Astrocyte of the spinal cord (primary cell): ENCODE measurements around the gene MEPCE.

Experiments
- DNase-seq: peaks from one replicate; pipeline ENCODE4 v3.0.0; 2011; ENCODE audit warnings: low read depth, low spot score
- H3K4me3 ChIP-seq: 2 replicates; pipeline ENCODE4 v1.5.1; 2011; ENCODE audit warnings: low read depth, mild to moderate bottlenecking, low read length, moderate library complexity
- CTCF ChIP-seq: IDR thresholded peaks from 2 replicates; pipeline ENCODE4 v1.5.1; 2012; ENCODE audit warnings: low read depth, mild to moderate bottlenecking, low read length, inconsistent platforms
- in situ Hi-C: cut with HindIII; loops from 2 replicates; pipeline ENCODE4 v1.10.0; 2017; ENCODE audit warnings: low sequenced_read_pairs

Gene MEPCE

DNA sequence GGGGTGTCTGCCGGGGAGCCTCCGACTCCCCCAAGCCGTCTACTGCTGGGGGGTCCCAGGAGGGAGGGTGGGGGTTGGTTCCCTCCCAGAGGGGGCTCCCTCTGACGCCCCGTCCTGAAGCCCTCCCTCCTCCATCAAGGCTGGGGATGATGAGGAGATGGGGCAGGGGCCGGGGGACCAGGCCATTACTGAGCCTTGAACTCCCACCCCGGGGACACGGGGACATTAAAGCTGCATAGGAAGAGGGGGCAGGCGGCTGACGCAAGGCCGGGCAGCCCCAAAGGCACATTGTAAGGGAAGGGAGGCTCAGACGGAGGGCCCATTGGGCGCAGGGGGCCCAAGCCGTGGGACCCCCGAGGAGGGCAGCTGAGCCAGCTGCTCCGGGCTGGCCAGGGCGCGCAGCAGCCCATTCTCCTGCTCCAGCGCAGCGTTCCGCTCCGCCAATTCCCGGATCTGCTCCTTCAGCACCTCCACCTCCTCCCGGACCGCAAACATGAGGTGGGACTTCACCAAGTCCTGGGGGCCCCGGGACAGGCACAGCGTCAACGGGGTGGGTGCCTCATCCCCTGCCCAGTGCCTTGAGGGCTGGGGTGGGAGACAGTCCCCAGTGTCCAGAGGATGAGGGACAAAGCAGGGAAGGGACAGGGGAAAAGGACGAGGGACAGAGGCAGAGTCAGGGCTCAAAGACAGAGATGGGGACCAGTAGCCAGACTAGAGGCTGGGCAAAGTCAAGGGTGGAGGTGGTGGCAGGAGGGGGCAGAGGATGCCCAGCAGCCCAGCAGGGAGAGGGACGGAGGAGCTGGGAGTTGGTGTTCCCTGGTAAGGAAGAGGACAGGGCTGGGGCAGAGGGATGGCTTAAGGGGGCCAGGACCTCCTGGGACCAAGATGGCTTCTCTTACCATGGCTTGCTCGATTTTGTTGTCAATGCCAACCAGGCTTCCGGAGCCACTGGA is 37.3 kb downstream of the MEPCE start:
- H3K4me3 ChIP-seq: no peak overlapping the region
- TF ChIP-seq CTCF: no peak
- in situ Hi-C loops: no loop called here
- DNase-seq: no peak

GRCh38 chr7:100467638-100468373 is 38.2 kb downstream of the MEPCE start:
- in situ Hi-C loops: no loop called here
- H3K4me3 ChIP-seq: no peak overlapping the region
- no peak for TF ChIP-seq CTCF
- no peak for DNase-seq

DNA sequence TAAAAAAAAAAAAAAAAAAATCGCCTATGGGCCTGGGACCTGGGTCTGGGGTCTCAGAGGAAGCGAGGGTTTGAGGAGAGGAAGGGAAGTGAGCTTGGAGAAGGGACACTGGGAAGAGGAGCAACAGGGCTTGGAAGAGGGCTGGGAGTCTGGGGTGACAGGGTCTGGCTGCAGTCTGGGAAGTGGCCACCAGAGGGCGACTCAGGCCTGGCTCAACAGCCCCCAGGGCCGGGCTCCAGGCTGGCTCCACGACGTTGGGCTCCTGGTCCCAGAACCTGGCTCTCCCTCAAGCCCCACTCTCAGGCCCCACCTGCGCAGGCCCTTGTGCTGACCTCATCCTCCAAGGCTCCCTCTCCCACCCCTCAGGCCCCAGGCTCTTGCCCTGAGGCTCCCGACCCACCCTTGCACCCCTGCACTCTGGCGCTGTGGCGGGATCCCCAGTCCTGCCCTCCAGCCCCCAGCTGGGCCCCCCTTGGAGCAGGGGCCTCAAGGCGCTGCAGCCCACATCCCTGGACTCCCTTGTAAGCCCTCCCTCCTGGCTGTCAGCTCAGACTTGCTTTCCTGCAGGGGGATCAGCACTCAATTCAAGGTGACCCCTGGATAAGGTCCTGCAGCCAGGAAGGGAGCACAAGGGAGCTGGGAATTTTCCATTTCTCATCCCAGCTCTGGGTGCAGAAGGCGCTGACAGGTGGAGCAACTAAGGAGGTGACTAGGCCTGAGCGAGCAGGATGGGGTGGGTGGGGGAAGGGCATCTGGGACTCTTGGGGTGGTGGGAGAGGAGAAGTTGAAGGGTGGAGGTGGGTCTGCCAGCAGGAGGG is 39.8 kb downstream of the MEPCE start:
- no peak overlapping the region for H3K4me3 ChIP-seq
- peak; percentile 97 for TF ChIP-seq CTCF
- DNase-seq: peak; percentile 65
- in situ Hi-C loops: no loop called here

GRCh38 chr7:100471021-100471420 is 41.4 kb downstream of the MEPCE start:
- H3K4me3 ChIP-seq: no peak overlapping the region
- in situ Hi-C loops: no loop called here
- TF ChIP-seq CTCF: no peak
- DNase-seq: no peak

- in situ Hi-C loops: no loop called here
- no peak overlapping the region for H3K4me3 ChIP-seq
- no peak for TF ChIP-seq CTCF
- no peak for DNase-seq
Measured at GRCh38 chr7:100472121-100472851, 42.7 kb downstream of the MEPCE start.
